C4-2B (cell line): ENCODE measurements around the gene GNAZ.

ENCODE experiments used
- H3K27ac ChIP-seq: fragments of 450-650 bp; 2 replicates; pipeline ENCODE4 v1.5.1; 2017
- CTCF ChIP-seq: fragments of 450-650 bp; conservative IDR thresholded peaks from 2 replicates; pipeline ENCODE4 v1.5.1; 2017; ENCODE audit warnings: mild to moderate bottlenecking
- ZFX ChIP-seq: fragments of 450-650 bp; IDR thresholded peaks from 2 replicates; pipeline ENCODE4 v1.6.1; 2017

GNAZ gene

GRCh38 chr22:23150762-23151161 lies 80.4 kb downstream of the GNAZ start:
- no peak overlapping the region; the same call in 1 of the 2 replicates for H3K27ac ChIP-seq
- TF ChIP-seq CTCF (no peak), ZFX (no peak)

- no peak overlapping the region for H3K27ac ChIP-seq
These were observed 81.5 kb downstream of the GNAZ start for GRCh38 chr22:23151827-23152226.

GRCh38 chr22:23152238-23153114 lies 82.2 kb downstream of the GNAZ start:
- no peak overlapping the region for H3K27ac ChIP-seq
- TF ChIP-seq ZFX (no peak), CTCF (no peak)

More at GRCh38 chr22:23151827-23152226, 81.5 kb downstream of the GNAZ start:
- no peak for TF ChIP-seq ZFX
- no peak for TF ChIP-seq CTCF

- no peak for TF ChIP-seq CTCF
- TF ChIP-seq ZFX, result no peak
- no peak overlapping the region for H3K27ac ChIP-seq
These were observed 83.7 kb downstream of the GNAZ start for GRCh38 chr22:23153994-23154393.

- TF ChIP-seq ZFX (no peak), CTCF (no peak)
These were observed 84.1 kb downstream of the GNAZ start for GRCh38 chr22:23154461-23154860.

GRCh38 chr22:23155143-23155542 lies 84.8 kb downstream of the GNAZ start:
- H3K27ac ChIP-seq, result no peak overlapping the region
- no peak for TF ChIP-seq ZFX
- TF ChIP-seq CTCF, result no peak

More at GRCh38 chr22:23154461-23154860, 84.1 kb downstream of the GNAZ start:
- H3K27ac ChIP-seq, result no peak overlapping the region

GRCh38 chr22:23155831-23156230 lies 85.5 kb downstream of the GNAZ start:
- no peak overlapping the region for H3K27ac ChIP-seq
- TF ChIP-seq CTCF (no peak), ZFX (no peak)
